ENCODE measurements around the gene SYT2.
A peak's percentile ranks its signal among the peaks of the same experiment; 100 is the strongest.

Gene SYT2

GRCh38 chr1:202578001-202578504 is 132.2 kb downstream of the SYT2 start:
- Histone ChIP-seq H3K27me3 (ENCODE audit: insufficient read depth, low read depth, severe bottlenecking) (no peaks in the 10 kb centered on the region), H3K9me3 (ENCODE audit: severe bottlenecking) (no peaks in the 10 kb centered on the region), H3K36me3 (peaks cover 8% of the 10 kb centered on the region), H3K27ac (peak overlapping the region; percentile 4; the same call in 1 of the 2 replicates), H3K4me3 (ENCODE audit: low read depth, low read length) (peak overlapping the region; percentile 1; the same call in 1 of the 2 replicates)
- peak; percentile 48 for DNase-seq
- TF ChIP-seq CTCF (IDR thresholded peaks at IDR 0.05; ENCODE audit: low read depth, low read length): no peak

GRCh38 chr1:202577381-202577780 is 132.9 kb downstream of the SYT2 start:
- TF ChIP-seq CTCF (IDR thresholded peaks at IDR 0.05; ENCODE audit: low read depth, low read length): no peak
- Histone ChIP-seq H3K9me3 (ENCODE audit: severe bottlenecking) (no peaks in the 10 kb centered on the region), H3K36me3 (peaks cover 8% of the 10 kb centered on the region), H3K4me3 (ENCODE audit: low read depth, low read length) (no peak overlapping the region), H3K27me3 (ENCODE audit: insufficient read depth, low read depth, severe bottlenecking) (no peaks in the 10 kb centered on the region), H3K27ac (no peak overlapping the region)
- no peak for DNase-seq

GRCh38 chr1:202576816-202577215 is 133.4 kb downstream of the SYT2 start:
- no peak overlapping the region for H3K4me3 ChIP-seq (ENCODE audit: low read depth, low read length)
- no peaks in the 10 kb centered on the region for H3K9me3 ChIP-seq (ENCODE audit: severe bottlenecking)
- H3K27me3 ChIP-seq (ENCODE audit: insufficient read depth, low read depth, severe bottlenecking): no peaks in the 10 kb centered on the region
- DNase-seq: no peak
- H3K27ac ChIP-seq: no peak overlapping the region
- no peak for TF ChIP-seq CTCF (IDR thresholded peaks at IDR 0.05; ENCODE audit: low read depth, low read length)
- peaks cover 8% of the 10 kb centered on the region for H3K36me3 ChIP-seq

GRCh38 chr1:202575918-202576653 is 134.2 kb downstream of the SYT2 start:
- Histone ChIP-seq H3K36me3 (peaks cover 5% of the 10 kb centered on the region), H3K27ac (no peak overlapping the region), H3K9me3 (ENCODE audit: severe bottlenecking) (no peaks in the 10 kb centered on the region), H3K27me3 (ENCODE audit: insufficient read depth, low read depth, severe bottlenecking) (no peaks in the 10 kb centered on the region), H3K4me3 (ENCODE audit: low read depth, low read length) (no peak overlapping the region)
- no peak for TF ChIP-seq CTCF (IDR thresholded peaks at IDR 0.05; ENCODE audit: low read depth, low read length)
- no peak for DNase-seq

- Histone ChIP-seq H3K27ac (no peak overlapping the region), H3K27me3 (ENCODE audit: insufficient read depth, low read depth, severe bottlenecking) (no peaks in the 10 kb centered on the region), H3K4me3 (ENCODE audit: low read depth, low read length) (no peak overlapping the region), H3K9me3 (ENCODE audit: severe bottlenecking) (no peaks in the 10 kb centered on the region), H3K36me3 (peaks cover 14% of the 10 kb centered on the region)
- no peak for TF ChIP-seq CTCF (IDR thresholded peaks at IDR 0.05; ENCODE audit: low read depth, low read length)
- DNase-seq: no peak
Measured at GRCh38 chr1:202572867-202573266, 137.4 kb downstream of the SYT2 start.

Measured in WERI-Rb-1 (cell line).